Stimulated activated memory B cell treated with anti-CD40 and anti-IgM and Interleukin-4, amounts not matched to agents 10 μg/mL and 1 μg/mL and 100 μg/mL, for 72 hours (primary cell): Measurements from ENCODE around the gene PTPRN2.

Source experiments
- ATAC-seq: fragments of 150-1000 bp; cut with Tn5 transposase; 2 replicates; pipeline ENCODE4 v1.10.0; 2021
- H3K27ac Mint-ChIP-seq: one replicate; pipeline ENCODE4 v1.8.0; 2022; ENCODE audit warnings: mild to moderate bottlenecking, mixed read lengths
- H3K27me3 Mint-ChIP-seq: one replicate; pipeline ENCODE4 v1.8.0; 2022; ENCODE audit warnings: mixed read lengths
- H3K36me3 Mint-ChIP-seq: one replicate; pipeline ENCODE4 v1.8.0; 2022; ENCODE audit warnings: mixed read lengths
- H3K4me1 Mint-ChIP-seq: one replicate; pipeline ENCODE4 v1.8.0; 2022; ENCODE audit warnings: mixed read lengths
- H3K4me3 Mint-ChIP-seq: one replicate; pipeline ENCODE4 v1.8.0; 2022; ENCODE audit warnings: mild to moderate bottlenecking, moderate library complexity, mixed read lengths
- H3K9me3 Mint-ChIP-seq: one replicate; pipeline ENCODE4 v1.8.0; 2022; ENCODE audit warnings: mixed read lengths

The PTPRN2 gene

DNA sequence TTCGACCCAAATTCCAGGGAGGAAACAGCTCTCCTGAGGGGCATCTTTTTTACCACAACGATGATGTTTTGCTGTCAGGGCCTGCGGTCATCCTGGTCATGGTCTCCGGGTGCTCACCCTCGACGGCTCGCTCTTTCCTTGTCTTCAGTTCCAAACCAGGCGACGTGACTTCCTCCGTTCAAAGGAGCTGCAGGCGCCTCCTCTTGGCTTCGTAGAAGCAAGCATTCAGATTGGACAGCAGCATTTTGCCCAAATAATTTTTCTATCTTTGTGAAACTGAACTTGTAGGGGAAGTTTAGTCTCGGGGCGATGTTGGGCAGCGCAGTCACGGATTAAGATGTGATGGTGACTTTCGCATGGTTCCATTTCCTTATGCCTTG lies 1042.0 kb downstream of the PTPRN2 start:
- no peak overlapping the region for H3K4me3 Mint-ChIP-seq
- peaks cover 44% of the 10 kb centered on the region for H3K36me3 Mint-ChIP-seq
- peaks cover 12% of the 10 kb centered on the region for H3K9me3 Mint-ChIP-seq
- peaks cover 13% of the 10 kb centered on the region for H3K4me1 Mint-ChIP-seq
- no peak for ATAC-seq
- H3K27ac Mint-ChIP-seq: no peak overlapping the region
- no peaks in the 10 kb centered on the region for H3K27me3 Mint-ChIP-seq

GRCh38 chr7:157544980-157545680 lies 1042.5 kb downstream of the PTPRN2 start:
- Mint-ChIP-seq H3K9me3 (peaks cover 12% of the 10 kb centered on the region), H3K27me3 (no peaks in the 10 kb centered on the region), H3K4me1 (peaks cover 13% of the 10 kb centered on the region), H3K4me3 (no peak overlapping the region), H3K36me3 (peaks cover 49% of the 10 kb centered on the region), H3K27ac (no peak overlapping the region)
- peak; percentile 48 for ATAC-seq

DNA sequence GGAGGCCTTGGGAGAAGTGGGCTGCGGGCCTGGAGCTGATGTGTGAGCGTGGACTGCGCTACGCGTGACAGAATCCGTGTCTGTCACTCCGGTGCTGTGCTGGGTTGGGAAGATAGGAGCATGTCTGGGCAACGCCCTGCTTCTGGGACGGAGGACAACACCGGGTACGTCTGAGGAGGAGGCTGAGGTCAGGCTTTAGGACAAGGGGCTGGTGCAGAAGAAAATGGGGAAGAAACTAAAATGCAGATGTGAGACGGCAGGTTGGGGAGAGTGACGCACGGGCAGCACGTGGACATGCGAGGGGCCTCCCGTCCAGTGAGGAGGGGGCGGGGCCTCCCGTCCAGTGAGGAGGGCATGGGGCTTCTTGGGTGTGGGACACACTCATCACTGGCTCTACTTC lies 1043.4 kb downstream of the PTPRN2 start:
- Mint-ChIP-seq H3K36me3 (peaks cover 50% of the 10 kb centered on the region), H3K27me3 (no peaks in the 10 kb centered on the region), H3K27ac (no peak overlapping the region), H3K9me3 (peaks cover 12% of the 10 kb centered on the region), H3K4me3 (no peak overlapping the region), H3K4me1 (peaks cover 13% of the 10 kb centered on the region)
- ATAC-seq: no peak

GRCh38 chr7:157543791-157544190 lies 1043.8 kb downstream of the PTPRN2 start:
- no peak overlapping the region for H3K4me3 Mint-ChIP-seq
- H3K27ac Mint-ChIP-seq: no peak overlapping the region
- H3K4me1 Mint-ChIP-seq: peaks cover 13% of the 10 kb centered on the region
- H3K36me3 Mint-ChIP-seq: peaks cover 50% of the 10 kb centered on the region
- no peaks in the 10 kb centered on the region for H3K27me3 Mint-ChIP-seq
- no peak for ATAC-seq
- H3K9me3 Mint-ChIP-seq: peaks cover 12% of the 10 kb centered on the region

- H3K9me3 Mint-ChIP-seq: peaks cover 12% of the 10 kb centered on the region
- no peak for ATAC-seq
Observed at GRCh38 chr7:157543276-157543675, 1044.3 kb downstream of the PTPRN2 start.

GRCh38 chr7:157542068-157543021 lies 1045.3 kb downstream of the PTPRN2 start:
- Mint-ChIP-seq H3K27me3 (peaks cover 9% of the 10 kb centered on the region), H3K9me3 (peaks cover 12% of the 10 kb centered on the region), H3K27ac (no peak overlapping the region), H3K4me3 (no peak overlapping the region), H3K4me1 (peaks cover 13% of the 10 kb centered on the region), H3K36me3 (peaks cover 50% of the 10 kb centered on the region)
- no peak for ATAC-seq

More at GRCh38 chr7:157543276-157543675, 1044.3 kb downstream of the PTPRN2 start:
- Mint-ChIP-seq H3K4me3 (no peak overlapping the region), H3K36me3 (peaks cover 52% of the 10 kb centered on the region), H3K4me1 (peaks cover 13% of the 10 kb centered on the region), H3K27ac (no peak overlapping the region), H3K27me3 (peaks cover 4% of the 10 kb centered on the region)

- peaks cover 9% of the 10 kb centered on the region for H3K27me3 Mint-ChIP-seq
- peaks cover 13% of the 10 kb centered on the region for H3K4me1 Mint-ChIP-seq
Observed at GRCh38 chr7:157541295-157542067, 1046.1 kb downstream of the PTPRN2 start.

DNA sequence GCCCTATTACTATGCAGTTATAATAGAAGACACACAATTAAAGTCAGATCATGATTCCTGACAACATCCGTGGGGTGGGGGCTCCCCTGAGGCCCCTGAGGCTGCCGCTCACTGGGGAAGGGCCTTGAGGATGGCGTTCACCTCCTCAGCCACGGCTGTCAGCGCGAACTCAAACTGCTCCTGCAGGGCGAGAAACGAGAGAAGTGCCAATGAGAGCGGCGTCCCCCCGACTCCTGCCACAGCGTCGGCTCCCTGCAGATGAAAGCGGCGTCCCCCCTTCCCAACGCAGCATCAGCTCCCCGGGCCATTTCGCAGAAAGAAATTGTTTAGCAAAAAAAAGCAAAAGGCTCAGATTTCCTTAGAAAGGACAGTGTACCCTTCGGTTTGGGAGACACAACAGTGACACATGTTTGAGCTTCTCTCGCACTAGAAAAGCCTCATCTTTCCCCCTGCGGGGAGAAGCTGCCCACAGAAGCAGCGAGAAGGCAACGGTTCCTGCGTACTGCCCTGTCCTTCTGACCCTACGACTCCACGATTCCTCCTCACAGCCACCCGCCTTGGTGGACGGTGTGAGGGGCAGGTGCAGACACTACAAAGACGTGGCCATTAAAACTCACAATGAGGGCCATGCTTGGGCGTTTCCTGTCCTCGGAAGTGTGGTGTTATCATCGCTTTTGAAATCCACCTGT lies 1046.9 kb downstream of the PTPRN2 start:
- Mint-ChIP-seq H3K36me3 (peaks cover 43% of the 10 kb centered on the region), H3K9me3 (peaks cover 12% of the 10 kb centered on the region), H3K27me3 (peaks cover 9% of the 10 kb centered on the region), H3K4me1 (peaks cover 13% of the 10 kb centered on the region), H3K27ac (no peak overlapping the region), H3K4me3 (no peak overlapping the region)
- no peak for ATAC-seq

More at GRCh38 chr7:157541295-157542067, 1046.1 kb downstream of the PTPRN2 start:
- Mint-ChIP-seq H3K9me3 (peaks cover 12% of the 10 kb centered on the region), H3K36me3 (peaks cover 46% of the 10 kb centered on the region), H3K27ac (no peak overlapping the region), H3K4me3 (no peak overlapping the region)
- ATAC-seq: no peak

DNA sequence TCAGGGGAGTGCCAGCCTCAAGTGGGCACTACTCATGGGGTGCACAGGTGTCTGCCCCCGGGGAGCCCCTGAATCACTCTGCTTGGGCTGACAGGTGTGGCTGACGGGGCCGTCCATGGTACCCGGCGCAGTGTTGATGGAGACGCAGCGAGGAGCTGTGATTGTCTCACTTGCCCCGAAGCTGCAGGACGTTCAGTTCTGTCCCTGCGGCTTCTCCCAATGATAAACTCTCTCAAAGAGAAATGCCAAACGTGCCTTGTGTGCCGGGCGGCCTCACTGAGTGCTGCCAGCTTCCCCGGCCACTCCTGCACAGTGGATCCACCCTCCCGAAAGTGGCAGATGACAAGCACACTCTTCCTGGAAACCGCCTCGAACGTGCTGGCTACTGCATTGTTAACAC lies 1047.6 kb downstream of the PTPRN2 start:
- Mint-ChIP-seq H3K27me3 (peaks cover 9% of the 10 kb centered on the region), H3K27ac (no peak overlapping the region), H3K36me3 (peaks cover 41% of the 10 kb centered on the region), H3K4me1 (peaks cover 13% of the 10 kb centered on the region), H3K4me3 (no peak overlapping the region), H3K9me3 (peaks cover 9% of the 10 kb centered on the region)
- no peak for ATAC-seq

DNA sequence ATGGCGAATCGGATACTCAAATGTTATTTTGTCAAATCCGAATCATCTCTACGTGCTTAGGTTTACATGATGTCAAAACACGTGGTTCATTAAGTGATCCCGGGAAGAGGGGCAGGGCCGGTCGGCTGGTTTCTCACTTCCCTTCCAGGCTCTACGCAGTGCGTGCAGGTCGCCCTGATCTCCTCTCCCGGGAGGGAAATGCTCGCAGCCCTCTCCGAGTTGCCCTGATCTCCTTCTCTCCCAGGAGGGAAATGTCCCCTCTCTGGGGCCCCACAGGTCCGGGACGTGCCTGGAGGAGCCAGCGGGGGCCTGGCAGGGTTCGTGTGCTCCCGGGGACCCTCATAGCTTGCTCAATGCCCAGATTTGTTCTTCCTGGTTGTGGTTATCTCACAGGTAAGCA lies 1048.1 kb downstream of the PTPRN2 start:
- Mint-ChIP-seq H3K36me3 (peaks cover 36% of the 10 kb centered on the region), H3K27me3 (peaks cover 9% of the 10 kb centered on the region), H3K4me3 (no peak overlapping the region), H3K9me3 (peaks cover 4% of the 10 kb centered on the region), H3K27ac (no peak overlapping the region), H3K4me1 (peaks cover 9% of the 10 kb centered on the region)
- no peak for ATAC-seq

DNA sequence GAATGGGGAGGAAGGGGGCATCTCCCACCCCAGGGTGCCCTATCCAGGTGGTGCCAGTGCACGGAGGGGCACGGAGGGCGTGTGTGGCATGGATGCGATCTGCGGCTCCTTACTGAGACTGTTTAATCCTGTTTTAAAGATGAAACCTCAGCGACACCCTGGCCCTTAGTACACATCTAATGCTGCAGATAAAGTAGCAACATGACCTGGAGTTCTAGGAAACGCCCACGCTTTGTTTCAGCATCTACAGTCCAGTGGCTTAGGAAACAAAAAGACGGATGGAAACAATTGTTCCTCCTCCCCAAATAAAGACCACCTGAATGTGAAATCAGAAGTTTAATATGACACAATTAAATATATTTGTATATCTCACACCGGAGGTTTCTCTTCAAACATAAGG lies 1048.9 kb downstream of the PTPRN2 start:
- peaks cover 2% of the 10 kb centered on the region for H3K4me1 Mint-ChIP-seq
- H3K27ac Mint-ChIP-seq: no peak overlapping the region
- H3K4me3 Mint-ChIP-seq: no peak overlapping the region
- peaks cover 9% of the 10 kb centered on the region for H3K27me3 Mint-ChIP-seq
- ATAC-seq: no peak
- peaks cover 28% of the 10 kb centered on the region for H3K36me3 Mint-ChIP-seq
- peaks cover 1% of the 10 kb centered on the region for H3K9me3 Mint-ChIP-seq

- peaks cover 3% of the 10 kb centered on the region for H3K9me3 Mint-ChIP-seq
- H3K4me3 Mint-ChIP-seq: no peak overlapping the region
- no peak overlapping the region for H3K27ac Mint-ChIP-seq
- ATAC-seq: no peak
- peaks cover 28% of the 10 kb centered on the region for H3K36me3 Mint-ChIP-seq
- H3K27me3 Mint-ChIP-seq: peaks cover 9% of the 10 kb centered on the region
- no peaks in the 10 kb centered on the region for H3K4me1 Mint-ChIP-seq
Observed at GRCh38 chr7:157538321-157538720, 1049.3 kb downstream of the PTPRN2 start.

DNA sequence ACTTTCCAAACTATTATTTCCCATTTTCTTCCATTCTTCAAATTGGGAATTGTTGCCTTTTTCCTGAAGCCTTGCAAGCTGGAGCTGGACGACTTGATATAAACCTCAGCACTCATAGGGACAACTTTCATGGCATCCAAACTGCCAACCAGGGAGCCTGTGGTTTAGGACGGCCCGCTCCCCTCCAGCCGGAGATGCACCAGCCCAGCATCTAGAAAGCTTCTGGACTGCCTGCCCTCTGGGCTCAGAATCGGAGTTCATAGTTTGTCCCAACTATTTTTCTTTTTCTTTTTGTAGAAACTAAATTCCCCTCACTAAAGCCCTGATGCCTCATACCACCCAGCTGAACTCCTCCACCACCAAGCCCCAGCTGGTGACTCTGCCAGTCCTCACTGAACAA lies 1050.6 kb downstream of the PTPRN2 start:
- ATAC-seq: no peak
- Mint-ChIP-seq H3K4me3 (no peak overlapping the region), H3K27ac (no peak overlapping the region), H3K27me3 (peaks cover 9% of the 10 kb centered on the region), H3K9me3 (peaks cover 13% of the 10 kb centered on the region), H3K36me3 (peaks cover 29% of the 10 kb centered on the region), H3K4me1 (no peaks in the 10 kb centered on the region)

DNA sequence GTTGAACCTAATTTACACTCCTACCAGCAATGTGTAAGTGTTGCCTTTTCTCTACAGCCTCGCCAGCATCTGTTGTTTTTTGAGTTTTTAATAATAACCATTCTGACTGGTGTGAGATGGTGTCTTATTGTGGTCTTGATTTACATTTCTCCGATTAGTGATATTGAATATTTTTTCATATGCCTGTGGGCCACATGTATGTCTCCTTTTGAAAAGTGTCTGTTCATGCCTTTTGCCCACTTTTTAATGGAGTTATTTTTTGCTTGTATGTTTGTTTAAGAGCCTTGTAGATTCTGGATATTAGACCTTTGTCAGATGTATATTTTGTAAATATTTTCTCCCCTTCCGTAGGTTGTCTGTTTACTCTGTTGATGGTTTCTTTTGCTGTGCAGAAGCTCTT lies 1055.6 kb downstream of the PTPRN2 start:
- Mint-ChIP-seq H3K27ac (no peak overlapping the region), H3K27me3 (no peaks in the 10 kb centered on the region), H3K4me3 (no peak overlapping the region), H3K9me3 (peaks cover 20% of the 10 kb centered on the region), H3K4me1 (no peaks in the 10 kb centered on the region), H3K36me3 (peaks cover 4% of the 10 kb centered on the region)
- no peak for ATAC-seq
